ENCODE measurements around the gene NIPAL3.
"Not testable (repeated sequence)": the region's sequence is repeated elsewhere in the genome, so short reads cannot be mapped to it uniquely, and the experiment has no call there.

NIPAL3 gene

GRCh38 chr1:24425441-24425840 lies 9.8 kb downstream of the NIPAL3 start:
- DNase-seq: no peak

DNA sequence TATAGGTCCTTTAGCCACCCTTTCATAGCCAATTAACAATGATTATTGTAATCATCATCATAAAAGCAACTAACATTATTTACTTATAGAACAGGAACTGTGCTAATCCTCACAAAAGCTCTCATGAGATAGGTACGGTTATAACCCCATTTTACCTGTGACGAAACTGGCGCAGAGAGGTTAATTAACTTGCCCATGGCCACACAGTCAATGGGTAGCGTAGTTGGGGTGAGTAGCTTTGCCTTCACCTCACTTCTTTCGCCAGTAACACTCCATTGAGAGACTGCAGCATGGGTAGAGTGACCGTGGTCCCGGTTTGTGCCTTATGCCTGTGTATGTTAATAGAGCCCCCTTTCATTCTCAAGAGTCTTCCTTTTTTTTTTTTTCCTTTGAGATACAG lies 10.3 kb downstream of the NIPAL3 start:
- no peak for DNase-seq

DNA sequence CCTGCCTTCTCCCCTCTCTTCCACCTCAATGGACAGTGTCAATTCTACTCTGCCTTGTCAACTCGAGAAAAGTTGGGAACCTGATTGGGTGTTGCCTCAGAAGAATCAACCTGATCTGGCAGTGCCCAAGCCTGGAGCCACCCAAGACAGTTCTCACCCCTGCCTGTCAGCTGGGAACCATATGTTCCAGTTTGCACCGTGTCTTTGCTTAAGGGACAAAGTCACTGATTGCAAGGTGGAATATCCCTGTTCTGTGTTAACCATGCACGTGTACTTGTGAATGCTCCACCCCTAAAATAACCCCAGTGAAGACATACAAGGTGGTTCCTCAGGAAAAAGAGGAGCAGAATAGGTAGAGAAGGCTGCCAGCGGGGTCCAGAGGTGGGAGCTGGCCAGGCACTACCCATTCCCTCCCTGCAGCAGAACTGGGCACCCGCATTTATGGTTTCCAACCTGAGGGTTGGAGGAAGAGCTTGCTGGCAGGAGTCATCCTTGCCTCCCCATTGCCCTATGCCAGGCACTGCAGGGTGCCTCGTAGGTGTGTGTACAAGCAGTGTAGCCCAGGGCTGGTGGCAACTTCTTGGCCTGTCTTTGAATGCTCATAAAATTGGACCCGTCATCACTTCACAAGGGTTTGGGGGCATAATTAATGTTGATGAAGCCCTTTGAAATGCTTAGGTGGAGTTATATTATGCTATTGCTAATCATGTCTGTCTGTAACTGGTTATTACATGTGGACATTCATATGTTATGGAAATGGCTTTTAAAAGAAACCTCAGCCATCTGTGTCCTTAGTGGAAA lies 11.3 kb downstream of the NIPAL3 start:
- no peak for DNase-seq

DNA sequence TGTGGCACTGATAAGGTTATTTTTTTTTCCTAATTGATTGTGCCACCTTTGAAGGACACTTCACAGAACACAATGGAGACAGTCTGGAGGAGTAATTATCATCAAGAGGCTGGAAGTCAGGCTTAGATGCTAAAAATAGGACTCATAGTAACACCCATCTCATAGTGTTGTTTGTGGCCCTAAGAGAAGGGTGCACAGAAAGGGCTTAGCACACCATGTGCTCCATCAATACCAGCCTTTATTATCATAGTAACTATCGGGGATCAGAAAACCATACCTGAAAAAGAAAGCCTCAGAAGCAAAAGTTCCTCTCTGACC lies 11.9 kb downstream of the NIPAL3 start:
- no peak for DNase-seq

GRCh38 chr1:24435782-24436365 lies 20.3 kb downstream of the NIPAL3 start:
- DNase-seq: no peak

GRCh38 chr1:24437631-24438396 lies 22.2 kb downstream of the NIPAL3 start:
- DNase-seq: no peak

DNA sequence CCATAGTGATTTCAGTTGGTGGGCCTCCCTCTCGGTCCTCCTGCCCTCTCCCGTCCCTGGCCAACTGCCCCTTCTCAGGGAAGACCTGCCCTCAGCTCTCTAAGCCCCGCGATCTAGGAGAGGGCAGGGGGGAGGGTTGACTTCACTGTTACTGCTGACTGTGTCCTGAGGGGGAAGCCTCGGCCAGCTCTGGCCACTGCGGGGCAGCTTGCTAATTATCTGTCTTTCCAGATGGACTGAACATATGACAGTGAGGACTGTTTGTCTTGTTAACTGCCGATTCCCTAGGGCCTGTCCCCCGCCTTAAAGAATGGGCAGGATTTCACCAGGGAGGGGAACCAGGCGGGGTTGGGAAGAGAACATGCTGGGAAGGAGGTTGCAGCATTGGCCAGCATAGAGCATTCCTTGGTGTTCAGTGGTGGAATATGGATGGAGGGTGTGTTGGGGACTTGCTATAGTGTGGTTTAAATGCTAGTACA lies 22.9 kb downstream of the NIPAL3 start:
- DNase-seq: no peak

DNA sequence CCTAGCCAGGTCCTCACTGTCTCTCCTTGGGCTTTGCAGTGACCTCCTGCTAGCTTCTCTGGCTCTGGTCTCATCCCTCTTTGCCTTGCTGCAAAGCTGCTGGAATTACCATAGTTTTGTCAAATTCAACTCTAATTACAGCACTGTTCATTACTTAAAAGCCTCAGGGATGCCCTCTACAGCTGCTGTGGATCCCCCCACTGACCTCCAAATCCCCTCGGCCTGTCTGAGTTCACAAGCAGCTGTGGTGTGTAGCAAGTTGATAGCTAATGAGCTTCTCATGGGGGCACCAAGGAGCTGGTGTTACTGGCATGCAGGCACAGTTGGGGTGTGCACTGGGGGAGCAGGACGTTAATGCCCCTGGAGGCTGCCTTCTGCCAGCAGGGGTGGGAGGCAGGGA lies 24.8 kb downstream of the NIPAL3 start:
- DNase-seq: no peak

GRCh38 chr1:24441480-24441879 lies 25.9 kb downstream of the NIPAL3 start:
- DNase-seq: no peak

- DNase-seq: no peak
Measured at GRCh38 chr1:24441996-24442668, 26.5 kb downstream of the NIPAL3 start.

GRCh38 chr1:24442764-24443163 lies 27.2 kb downstream of the NIPAL3 start:
- no peak for DNase-seq

- no peak for DNase-seq
Measured at GRCh38 chr1:24443241-24443656, 27.6 kb downstream of the NIPAL3 start.

DNA sequence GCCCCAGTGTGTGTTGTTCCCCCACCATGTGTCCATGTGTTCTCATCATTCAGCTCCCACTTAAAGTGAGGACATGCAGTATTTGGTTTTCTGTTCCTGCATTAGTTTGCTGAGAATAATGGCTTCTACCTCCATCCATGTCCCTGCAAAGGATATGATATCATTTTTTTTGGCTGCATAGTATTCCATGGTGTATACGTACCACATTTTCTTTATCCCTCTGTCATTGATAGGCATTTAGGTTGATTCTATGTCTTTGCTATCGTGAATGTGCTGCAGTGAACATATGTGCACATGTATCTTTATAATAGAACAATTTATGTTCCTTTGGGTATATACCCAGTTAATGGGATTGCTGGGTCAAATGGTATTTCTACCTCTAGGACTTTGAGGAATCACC lies 30.8 kb downstream of the NIPAL3 start:
- DNase-seq: not testable (repeated sequence)

- no peak for DNase-seq
Measured at GRCh38 chr1:24450316-24450715, 34.7 kb downstream of the NIPAL3 start.

DNA sequence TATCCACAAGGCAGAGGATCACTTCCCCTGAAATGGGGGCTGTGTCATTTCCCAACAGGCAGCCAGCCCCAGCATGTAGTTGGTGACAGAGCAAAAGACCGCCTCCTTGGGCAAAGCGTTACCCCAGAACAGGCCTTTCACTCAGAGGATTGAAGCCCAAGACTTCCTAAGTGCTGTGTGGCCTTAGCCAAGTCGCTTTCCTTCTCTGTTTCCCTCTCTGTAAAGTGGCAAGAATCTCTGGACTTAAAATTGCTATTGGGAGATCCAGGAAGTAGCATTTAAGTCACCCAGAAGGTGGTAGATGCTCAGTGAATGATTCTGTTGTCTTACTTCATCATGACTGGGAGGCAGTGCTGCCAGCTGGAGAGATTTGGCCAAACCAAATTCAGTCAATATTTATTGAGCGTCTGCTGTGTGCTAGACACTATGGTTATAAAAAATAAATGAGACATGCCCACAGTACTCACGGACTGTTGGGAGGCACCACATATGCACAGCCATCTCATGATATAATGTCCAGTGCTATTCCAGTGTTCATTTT lies 35.3 kb downstream of the NIPAL3 start:
- no peak for DNase-seq

- DNase-seq: no peak
Measured at GRCh38 chr1:24451746-24452145, 36.1 kb downstream of the NIPAL3 start.

DNA sequence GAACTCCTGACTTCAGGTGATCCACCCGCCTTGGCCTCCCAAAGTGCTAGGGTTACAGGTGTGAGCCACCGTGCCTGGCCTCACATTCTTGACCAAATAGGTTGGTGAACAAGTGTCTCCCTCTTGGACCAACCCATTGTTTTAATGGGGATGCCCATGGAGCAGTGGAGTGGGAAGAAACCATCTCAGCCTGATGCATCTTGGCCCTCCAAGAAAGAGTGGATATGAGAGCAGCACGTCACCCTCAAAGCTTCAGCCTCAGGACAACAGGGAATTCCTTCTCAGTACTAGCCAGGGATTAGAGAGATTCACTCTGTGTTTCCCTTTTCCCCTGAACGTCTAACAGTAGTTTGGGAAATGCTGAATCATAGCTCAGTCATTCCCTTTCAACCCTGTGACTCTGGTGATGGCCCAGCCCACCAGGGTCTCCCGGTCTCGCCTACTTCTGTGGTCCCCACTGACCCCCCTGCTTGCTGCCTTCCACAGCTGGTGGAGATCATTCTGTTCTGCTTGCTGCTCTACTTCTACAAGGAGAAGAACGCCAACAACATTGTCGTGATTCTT lies 37.4 kb downstream of the NIPAL3 start:
- no peak for DNase-seq

DNA sequence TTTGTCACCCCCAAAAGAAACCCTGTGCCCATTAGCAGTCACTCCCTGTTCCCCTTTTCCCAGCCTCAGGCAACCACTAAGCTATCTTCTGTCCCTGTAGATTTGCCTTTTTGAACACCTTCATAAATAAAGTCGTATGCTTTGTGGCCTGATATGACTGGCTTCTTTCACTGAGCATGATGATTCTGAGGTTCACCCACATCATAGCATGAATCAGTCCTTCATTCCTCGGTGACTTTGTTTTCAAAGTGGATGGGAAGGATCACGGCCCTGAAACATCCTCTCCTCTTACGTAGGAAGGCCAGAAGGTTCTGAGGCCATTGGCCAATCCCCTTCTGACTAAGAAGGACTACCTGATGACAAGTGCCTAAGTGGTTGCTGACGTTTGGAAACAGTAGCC lies 39.1 kb downstream of the NIPAL3 start:
- DNase-seq: no peak

DNA sequence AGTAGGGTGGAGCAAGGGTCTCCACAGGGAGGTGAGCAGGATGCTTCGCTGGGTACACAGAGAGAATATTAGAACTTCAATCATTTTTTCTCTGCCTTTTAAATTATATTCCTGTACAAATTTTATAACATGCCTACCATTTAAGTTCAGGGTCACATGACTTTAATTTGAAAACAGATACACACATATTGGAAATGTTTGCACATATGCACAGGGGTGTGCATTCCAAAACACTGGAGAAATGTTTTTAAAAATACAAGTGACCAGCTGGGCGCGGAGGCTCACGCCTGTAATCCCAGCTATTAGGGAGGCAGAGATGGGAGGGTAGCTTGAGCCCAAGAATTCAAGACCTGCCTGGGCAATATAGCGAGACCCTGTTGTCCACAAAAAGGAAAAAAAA lies 39.7 kb downstream of the NIPAL3 start:
- no peak for DNase-seq

GRCh38 chr1:24457866-24458265 lies 42.3 kb downstream of the NIPAL3 start:
- DNase-seq: no peak

DNA sequence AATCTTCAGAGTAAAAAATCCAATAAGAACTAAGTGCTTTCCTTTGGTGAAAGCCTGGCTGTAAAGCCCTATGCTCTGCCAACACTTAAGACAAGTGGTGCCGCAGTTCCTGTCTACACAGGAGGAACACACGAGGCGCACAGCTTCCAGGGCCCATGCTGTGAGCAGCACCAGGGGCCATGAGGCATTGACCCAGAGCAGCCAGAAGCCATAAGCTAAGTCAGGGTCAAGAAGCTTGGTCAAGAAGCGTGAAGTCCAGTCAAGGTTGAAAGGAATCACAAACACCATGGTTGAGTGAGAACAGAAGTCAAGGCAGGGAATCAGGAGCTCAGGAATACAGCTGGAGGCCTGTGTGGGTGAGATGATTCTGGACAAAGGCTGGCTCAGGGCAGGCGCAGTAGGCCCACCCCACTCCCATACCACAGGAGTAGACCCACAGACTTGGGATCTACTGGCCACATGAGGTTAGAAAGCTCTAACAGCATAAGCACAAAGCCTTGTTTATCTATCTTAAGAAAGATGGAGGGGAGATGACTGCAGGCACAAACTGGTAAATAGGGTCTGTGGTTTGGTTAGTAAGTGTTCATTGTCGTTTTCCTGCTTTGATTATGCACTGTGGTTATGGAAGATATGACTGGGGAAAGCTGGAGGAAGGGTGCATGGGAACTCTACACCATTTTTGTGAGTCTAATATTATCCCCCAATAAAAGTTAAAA lies 44.1 kb downstream of the NIPAL3 start:
- DNase-seq: no peak

DNA sequence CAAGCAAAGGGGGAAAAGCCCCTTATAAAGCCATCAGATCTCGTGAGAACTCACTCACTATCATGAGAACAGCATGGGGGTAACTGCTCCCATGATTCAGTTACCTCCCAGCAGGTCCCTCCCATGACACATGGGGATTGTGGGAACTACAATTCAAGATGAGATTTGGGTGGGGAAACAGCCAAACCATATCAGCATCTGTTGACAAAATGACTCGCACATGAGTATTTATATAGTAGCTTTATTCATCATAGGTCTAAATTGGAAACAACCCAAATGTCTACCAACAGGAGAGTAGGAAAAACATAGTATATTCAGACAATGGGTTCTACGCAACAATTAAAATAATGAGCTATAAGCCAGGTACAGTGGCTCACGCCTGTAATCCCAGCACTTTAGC lies 46.5 kb downstream of the NIPAL3 start:
- not testable (repeated sequence) for DNase-seq
